Measurements from ENCODE around the gene COPZ2. TPM values are rescaled to one million over a fixed set of nuclear protein-coding genes. Genes with fewer than 3 reads are reported as not detected.

Gene COPZ2
- total RNA-seq, 1 donor from 2014 or later: 155 TPM

GRCh38 chr17:48027322-48027981 lies 10.1 kb downstream of the COPZ2 start:
- no peak for DNase-seq (ENCODE audit: low spot score in 2 of 2)
- H3K4me1 ChIP-seq: peaks cover 17 to 34% of the 10 kb centered on the region in 2 donors
- H3K27me3 ChIP-seq: no peaks in the 10 kb centered on the region
- no peak overlapping the region for H3K4me3 ChIP-seq
- H3K27ac ChIP-seq: peak overlapping the region; percentile 75 to 77
- no peaks in the 10 kb centered on the region for H3K9me3 ChIP-seq
- intact Hi-C loops (cut with DNase I): loop anchor here (5.0 kb wide), 2 partner anchors 515 to 585 kb away; partner anchors contain the start of gene HOXB7
- TF ChIP-seq CTCF (IDR thresholded peaks at IDR 0.05): no peak
- no peaks in the 10 kb centered on the region for H3K36me3 ChIP-seq

- peak; percentile 58 to 91 for DNase-seq (ENCODE audit: low spot score in 2 of 2)
- intact Hi-C loops (cut with DNase I): loop anchor here (5.0 kb wide), 2 partner anchors 516 to 586 kb away; partner anchors contain the start of gene HOXB7
- H3K9me3 ChIP-seq: no peaks in the 10 kb centered on the region
- H3K4me1 ChIP-seq: peaks cover 17 to 34% of the 10 kb centered on the region in 2 donors
- no peaks in the 10 kb centered on the region for H3K27me3 ChIP-seq
- H3K27ac ChIP-seq: peak overlapping the region; percentile 75 to 77
- peak; percentile 90 to 94 (median 92) for TF ChIP-seq CTCF (IDR thresholded peaks at IDR 0.05)
- H3K36me3 ChIP-seq: no peaks in the 10 kb centered on the region
- peak overlapping the region in 1 of 2 donors; percentile 63 for H3K4me3 ChIP-seq
These were observed 10.9 kb downstream of the COPZ2 start for GRCh38 chr17:48026502-48027321.

- Histone ChIP-seq H3K36me3 (no peaks in the 10 kb centered on the region), H3K4me1 (peaks cover 17 to 34% of the 10 kb centered on the region in 2 donors), H3K9me3 (no peaks in the 10 kb centered on the region), H3K27me3 (no peaks in the 10 kb centered on the region), H3K27ac (peak overlapping the region; percentile 75 to 77), H3K4me3 (peak overlapping the region; percentile 61 to 63)
- DNase-seq (ENCODE audit: low spot score in 2 of 2): peak; percentile 14 to 74
- no peak for TF ChIP-seq CTCF (IDR thresholded peaks at IDR 0.05)
- intact Hi-C loops (cut with DNase I): loop anchor here (1.0 to 5.0 kb wide), 7 partner anchors 22 to 586 kb away; partner anchors contain the start of genes CBX1, HOXB7, NFE2L1 and SNX11
These were observed 11.6 kb downstream of the COPZ2 start for GRCh38 chr17:48025904-48026501.

GRCh38 chr17:48025040-48025903 lies 12.3 kb downstream of the COPZ2 start:
- Histone ChIP-seq H3K27me3 (no peaks in the 10 kb centered on the region), H3K9me3 (no peaks in the 10 kb centered on the region), H3K4me1 (peaks cover 17 to 31% of the 10 kb centered on the region in 2 donors), H3K4me3 (peak overlapping the region; percentile 61 to 63), H3K36me3 (no peaks in the 10 kb centered on the region), H3K27ac (peak overlapping the region; percentile 77 to 86)
- peak; percentile 91 to 93 (median 92) for TF ChIP-seq CTCF (IDR thresholded peaks at IDR 0.05)
- peak; percentile 93 to 99 for DNase-seq (ENCODE audit: low spot score in 2 of 2)
- intact Hi-C loops (cut with DNase I): loop anchor here (1.0 to 5.0 kb wide), 7 partner anchors 23 to 587 kb away; partner anchors contain the start of genes CBX1, HOXB7, NFE2L1 and SNX11

Measured in ascending aorta (tissue), 2 donors.